WTC11 (cell line): ENCODE data around the gene SLC9A9.

ENCODE experiments used
- CTCF ChIP-seq: fragments of 200-600 bp; IDR thresholded peaks from 2 replicates; pipeline ENCODE4 v1.8.0; 2022; ENCODE audit warnings: antibody characterized with exemption
- ETV6 ChIP-seq: sonication (generic); formaldehyde crosslinking; IDR thresholded peaks from 2 replicates; pipeline ENCODE4 v1.8.1; 2022; ENCODE audit warnings: mild to moderate bottlenecking, missing genetic modification reagents
- STAT6 ChIP-seq: sonication (generic); formaldehyde crosslinking; conservative IDR thresholded peaks from 2 replicates; pipeline ENCODE4 v1.8.1; 2023; ENCODE audit warnings: mild to moderate bottlenecking, low read depth, missing genetic modification reagents, moderate library complexity
- TCF7 ChIP-seq: sonication (generic); formaldehyde crosslinking; IDR thresholded peaks from 2 replicates; pipeline ENCODE4 v1.8.0; 2022; ENCODE audit warnings: mild to moderate bottlenecking, low read depth, missing genetic modification reagents, moderate library complexity
- ZNF121 ChIP-seq: sonication (generic); formaldehyde crosslinking; IDR thresholded peaks from 2 replicates; pipeline ENCODE4 v1.8.0; 2023; ENCODE audit warnings: missing genetic modification reagents

GRCh38 chr3:143753006-143753405 lies 95.3 kb downstream of the SLC9A9 start:
- TF ChIP-seq STAT6 (CRISPR knock-in tag) (no peak), TCF7 (CRISPR knock-in tag) (no peak), CTCF (no peak), ZNF121 (CRISPR knock-in tag) (no peak), ETV6 (CRISPR knock-in tag) (no peak)
